ENCODE measurements around the gene PTGER1. TPM values are rescaled to one million over a fixed set of nuclear protein-coding genes. Genes with fewer than 3 reads are reported as not detected.

PTGER1 gene
- total and polyA plus RNA-seq, 9 of the 15 experiments (the other 6 are each of a cell fraction or from before 2014, with no cell fraction given), result 0.06 to 0.36 (median 0.31) TPM; not detected in 5

DNA sequence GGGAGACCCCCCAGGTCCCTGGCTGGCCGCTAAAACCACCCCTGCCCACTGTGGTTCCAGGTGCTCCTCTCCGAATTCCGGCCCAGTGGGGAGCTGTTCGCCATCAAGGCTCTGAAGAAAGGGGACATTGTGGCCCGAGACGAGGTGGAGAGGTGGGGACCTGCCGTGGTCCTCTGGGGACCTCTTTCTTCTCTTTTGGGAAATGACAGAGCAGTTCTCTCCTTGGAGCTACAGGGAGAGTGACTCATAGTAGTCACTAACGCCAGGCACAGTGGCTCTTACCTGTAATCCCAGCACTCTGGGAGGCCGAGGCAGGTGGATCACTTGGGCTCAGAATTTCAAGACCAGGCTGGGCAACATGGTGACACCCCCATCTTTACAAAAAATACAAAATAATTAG lies 7.3 kb downstream of the PTGER1 start (continued):
- TF ChIP-seq, protein P1, sequence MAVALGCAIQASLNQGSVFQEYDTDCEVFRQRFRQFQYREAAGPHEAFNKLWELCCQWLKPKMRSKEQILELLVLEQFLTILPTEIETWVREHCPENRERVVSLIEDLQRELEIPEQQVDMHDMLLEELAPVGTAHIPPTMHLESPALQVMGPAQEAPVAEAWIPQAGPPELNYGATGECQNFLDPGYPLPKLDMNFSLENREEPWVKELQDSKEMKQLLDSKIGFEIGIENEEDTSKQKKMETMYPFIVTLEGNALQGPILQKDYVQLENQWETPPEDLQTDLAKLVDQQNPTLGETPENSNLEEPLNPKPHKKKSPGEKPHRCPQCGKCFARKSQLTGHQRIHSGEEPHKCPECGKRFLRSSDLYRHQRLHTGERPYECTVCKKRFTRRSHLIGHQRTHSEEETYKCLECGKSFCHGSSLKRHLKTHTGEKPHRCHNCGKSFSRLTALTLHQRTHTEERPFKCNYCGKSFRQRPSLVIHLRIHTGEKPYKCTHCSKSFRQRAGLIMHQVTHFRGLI (CRISPR knock-in tag; IDR thresholded peaks at IDR 0.05), result no peak
- TF ChIP-seq, protein P2, sequence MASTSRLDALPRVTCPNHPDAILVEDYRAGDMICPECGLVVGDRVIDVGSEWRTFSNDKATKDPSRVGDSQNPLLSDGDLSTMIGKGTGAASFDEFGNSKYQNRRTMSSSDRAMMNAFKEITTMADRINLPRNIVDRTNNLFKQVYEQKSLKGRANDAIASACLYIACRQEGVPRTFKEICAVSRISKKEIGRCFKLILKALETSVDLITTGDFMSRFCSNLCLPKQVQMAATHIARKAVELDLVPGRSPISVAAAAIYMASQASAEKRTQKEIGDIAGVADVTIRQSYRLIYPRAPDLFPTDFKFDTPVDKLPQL (IDR thresholded peaks at IDR 0.05; ENCODE audit: extremely low read depth, insufficient read length), result no peak
- TF ChIP-seq POLR3A (IDR thresholded peaks at IDR 0.05; ENCODE audit: borderline replicate concordance, extremely low read depth, insufficient read depth, insufficient read length), result no peak
- no peak for TF ChIP-seq TEAD1 (CRISPR knock-in tag; IDR thresholded peaks at IDR 0.05)
- TF ChIP-seq ZKSCAN1 (IDR thresholded peaks at IDR 0.05; ENCODE audit: low read depth, low read length), result no peak
- no peak for TF ChIP-seq ZNF584 (CRISPR knock-in tag; IDR thresholded peaks at IDR 0.05; ENCODE audit: low read depth)
- no peak for TF ChIP-seq ZNF263 (CRISPR knock-in tag; IDR thresholded peaks at IDR 0.05; ENCODE audit: borderline replicate concordance)
- TF ChIP-seq PPARD (CRISPR knock-in tag; IDR thresholded peaks at IDR 0.05), result no peak
- no peak for TF ChIP-seq KLF1 (tag; IDR thresholded peaks at IDR 0.05)
- no peak for TF ChIP-seq SAP30 (IDR thresholded peaks at IDR 0.05; ENCODE audit: borderline replicate concordance, insufficient read depth, low read depth, low read length, poor library complexity, severe bottlenecking)
- TF ChIP-seq ZNF224 (CRISPR knock-in tag; IDR thresholded peaks at IDR 0.05), result no peak
- no peak for TF ChIP-seq YBX1 (IDR thresholded peaks at IDR 0.05)
- TF ChIP-seq SP2 (IDR thresholded peaks at IDR 0.05; ENCODE audit: extremely low read depth, low read depth, low read length, poor library complexity, severe bottlenecking), result no peak
- TF ChIP-seq CBX5 (IDR thresholded peaks at IDR 0.05; ENCODE audit: borderline replicate concordance, low read depth), result no peak
- TF ChIP-seq ZEB2 (IDR thresholded peaks at IDR 0.05), result 0 out of 2 replicates have a peak, but pooled peaks have one; percentile 14
- TF ChIP-seq NR3C1 (CRISPR knock-in tag; IDR thresholded peaks at IDR 0.05), result no peak
- TF ChIP-seq HDAC2 (IDR thresholded peaks at IDR 0.05), result no peak
- TF ChIP-seq, protein P3, sequence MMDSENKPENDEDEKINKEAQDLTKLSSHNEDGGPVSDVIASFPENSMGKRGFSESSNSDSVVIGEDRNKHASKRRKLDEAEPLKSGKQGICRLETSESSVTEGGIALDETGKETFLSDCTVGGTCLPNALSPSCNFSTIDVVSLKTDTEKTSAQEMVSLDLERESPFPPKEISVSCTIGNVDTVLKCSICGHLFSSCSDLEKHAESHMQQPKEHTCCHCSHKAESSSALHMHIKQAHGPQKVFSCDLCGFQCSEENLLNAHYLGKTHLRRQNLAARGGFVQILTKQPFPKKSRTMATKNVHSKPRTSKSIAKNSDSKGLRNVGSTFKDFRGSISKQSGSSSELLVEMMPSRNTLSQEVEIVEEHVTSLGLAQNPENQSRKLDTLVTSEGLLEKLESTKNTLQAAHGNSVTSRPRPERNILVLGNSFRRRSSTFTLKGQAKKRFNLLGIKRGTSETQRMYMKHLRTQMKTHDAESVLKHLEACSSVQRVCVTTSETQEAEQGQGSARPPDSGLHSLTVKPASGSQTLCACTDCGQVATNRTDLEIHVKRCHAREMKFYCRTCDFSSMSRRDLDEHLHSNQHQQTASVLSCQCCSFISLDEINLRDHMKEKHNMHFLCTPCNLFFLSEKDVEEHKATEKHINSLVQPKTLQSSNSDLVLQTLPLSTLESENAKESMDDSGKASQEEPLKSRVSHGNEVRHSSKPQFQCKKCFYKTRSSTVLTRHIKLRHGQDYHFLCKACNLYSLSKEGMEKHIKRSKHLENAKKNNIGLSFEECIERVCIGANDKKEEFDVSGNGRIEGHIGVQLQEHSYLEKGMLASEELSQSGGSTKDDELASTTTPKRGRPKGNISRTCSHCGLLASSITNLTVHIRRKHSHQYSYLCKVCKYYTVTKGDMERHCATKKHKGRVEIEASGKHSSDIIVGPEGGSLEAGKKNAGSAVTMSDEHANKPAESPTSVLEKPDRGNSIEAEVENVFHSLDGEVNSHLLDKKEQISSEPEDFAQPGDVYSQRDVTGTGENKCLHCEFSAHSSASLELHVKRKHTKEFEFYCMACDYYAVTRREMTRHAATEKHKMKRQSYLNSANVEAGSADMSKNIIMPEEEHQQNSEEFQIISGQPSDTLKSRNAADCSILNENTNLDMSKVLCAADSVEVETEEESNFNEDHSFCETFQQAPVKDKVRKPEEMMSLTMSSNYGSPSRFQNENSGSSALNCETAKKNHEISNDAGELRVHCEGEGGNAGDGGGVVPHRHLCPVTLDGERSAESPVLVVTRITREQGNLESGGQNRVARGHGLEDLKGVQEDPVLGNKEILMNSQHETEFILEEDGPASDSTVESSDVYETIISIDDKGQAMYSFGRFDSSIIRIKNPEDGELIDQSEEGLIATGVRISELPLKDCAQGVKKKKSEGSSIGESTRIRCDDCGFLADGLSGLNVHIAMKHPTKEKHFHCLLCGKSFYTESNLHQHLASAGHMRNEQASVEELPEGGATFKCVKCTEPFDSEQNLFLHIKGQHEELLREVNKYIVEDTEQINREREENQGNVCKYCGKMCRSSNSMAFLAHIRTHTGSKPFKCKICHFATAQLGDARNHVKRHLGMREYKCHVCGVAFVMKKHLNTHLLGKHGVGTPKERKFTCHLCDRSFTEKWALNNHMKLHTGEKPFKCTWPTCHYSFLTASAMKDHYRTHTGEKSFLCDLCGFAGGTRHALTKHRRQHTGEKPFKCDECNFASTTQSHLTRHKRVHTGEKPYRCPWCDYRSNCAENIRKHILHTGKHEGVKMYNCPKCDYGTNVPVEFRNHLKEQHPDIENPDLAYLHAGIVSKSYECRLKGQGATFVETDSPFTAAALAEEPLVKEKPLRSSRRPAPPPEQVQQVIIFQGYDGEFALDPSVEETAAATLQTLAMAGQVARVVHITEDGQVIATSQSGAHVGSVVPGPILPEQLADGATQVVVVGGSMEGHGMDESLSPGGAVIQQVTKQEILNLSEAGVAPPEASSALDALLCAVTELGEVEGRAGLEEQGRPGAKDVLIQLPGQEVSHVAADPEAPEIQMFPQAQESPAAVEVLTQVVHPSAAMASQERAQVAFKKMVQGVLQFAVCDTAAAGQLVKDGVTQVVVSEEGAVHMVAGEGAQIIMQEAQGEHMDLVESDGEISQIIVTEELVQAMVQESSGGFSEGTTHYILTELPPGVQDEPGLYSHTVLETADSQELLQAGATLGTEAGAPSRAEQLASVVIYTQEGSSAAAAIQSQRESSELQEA (IDR thresholded peaks at IDR 0.05; ENCODE audit: low read depth), result no peak
